ENCODE results near the gene FAXC. TPM values are rescaled to one million over a fixed set of nuclear protein-coding genes. Genes with fewer than 3 reads are reported as not detected.

Gene FAXC
- total RNA-seq, 4 donors from 2014 or later, result under 0.01 to 6.6 (median 2.1) TPM

GRCh38 chr6:99297006-99297405 is 52.5 kb downstream of the FAXC start:
- Histone ChIP-seq H3K27me3 (no peaks in the 10 kb centered on the region), H3K4me1 (no peaks in the 10 kb centered on the region), H3K4me3 (no peak overlapping the region), H3K36me3 (no peaks in the 10 kb centered on the region), H3K9me3 (no peaks in the 10 kb centered on the region), H3K27ac (no peak overlapping the region)
- no peak for DNase-seq
- TF ChIP-seq POLR2A (IDR thresholded peaks at IDR 0.05) (no peak), CTCF (IDR thresholded peaks at IDR 0.05) (no peak)

- Histone ChIP-seq H3K4me3 (no peak overlapping the region), H3K9me3 (no peaks in the 10 kb centered on the region), H3K27ac (no peak overlapping the region), H3K27me3 (no peaks in the 10 kb centered on the region), H3K36me3 (no peaks in the 10 kb centered on the region), H3K4me1 (no peaks in the 10 kb centered on the region)
- no peak for TF ChIP-seq POLR2A (IDR thresholded peaks at IDR 0.05)
- DNase-seq, result no peak
Measured at GRCh38 chr6:99296261-99296660, 53.2 kb downstream of the FAXC start.

- Histone ChIP-seq H3K4me1 (no peaks in the 10 kb centered on the region), H3K4me3 (no peak overlapping the region), H3K36me3 (no peaks in the 10 kb centered on the region), H3K27ac (no peak overlapping the region), H3K9me3 (no peaks in the 10 kb centered on the region), H3K27me3 (no peaks in the 10 kb centered on the region)
- no peak for TF ChIP-seq POLR2A (IDR thresholded peaks at IDR 0.05)
- no peak for TF ChIP-seq CTCF (IDR thresholded peaks at IDR 0.05)
- DNase-seq, result no peak
Measured at GRCh38 chr6:99295276-99295675, 54.2 kb downstream of the FAXC start.

GRCh38 chr6:99294786-99295185 is 54.7 kb downstream of the FAXC start:
- Histone ChIP-seq H3K9me3 (no peaks in the 10 kb centered on the region), H3K27me3 (no peaks in the 10 kb centered on the region), H3K4me1 (no peaks in the 10 kb centered on the region), H3K36me3 (no peaks in the 10 kb centered on the region), H3K4me3 (no peak overlapping the region), H3K27ac (no peak overlapping the region)
- no peak for DNase-seq
- TF ChIP-seq CTCF (IDR thresholded peaks at IDR 0.05) (no peak), POLR2A (IDR thresholded peaks at IDR 0.05) (no peak)

- Histone ChIP-seq H3K9me3 (no peaks in the 10 kb centered on the region), H3K27me3 (no peaks in the 10 kb centered on the region), H3K4me3 (no peak overlapping the region), H3K36me3 (no peaks in the 10 kb centered on the region), H3K27ac (no peak overlapping the region), H3K4me1 (no peaks in the 10 kb centered on the region)
- DNase-seq, result no peak
- TF ChIP-seq POLR2A (IDR thresholded peaks at IDR 0.05), result no peak
Measured at GRCh38 chr6:99289701-99290100, 59.8 kb downstream of the FAXC start.

- Histone ChIP-seq H3K27ac (no peak overlapping the region), H3K36me3 (no peaks in the 10 kb centered on the region), H3K9me3 (no peaks in the 10 kb centered on the region), H3K4me3 (no peak overlapping the region), H3K27me3 (no peaks in the 10 kb centered on the region), H3K4me1 (no peaks in the 10 kb centered on the region)
- DNase-seq, result no peak
- no peak for TF ChIP-seq POLR2A (IDR thresholded peaks at IDR 0.05)
Measured at GRCh38 chr6:99288668-99289067, 60.8 kb downstream of the FAXC start.

- Histone ChIP-seq H3K27ac (no peak overlapping the region), H3K4me1 (no peaks in the 10 kb centered on the region), H3K36me3 (no peaks in the 10 kb centered on the region), H3K9me3 (no peaks in the 10 kb centered on the region), H3K27me3 (no peaks in the 10 kb centered on the region), H3K4me3 (no peak overlapping the region)
- DNase-seq, result no peak
- TF ChIP-seq CTCF (IDR thresholded peaks at IDR 0.05) (no peak), POLR2A (IDR thresholded peaks at IDR 0.05) (no peak)
Measured at GRCh38 chr6:99287523-99287922, 62.0 kb downstream of the FAXC start.
